Measurements from ENCODE around the gene HPGDS. TPM values are rescaled to one million over a fixed set of nuclear protein-coding genes. Genes with fewer than 3 reads are reported as not detected.

Gene HPGDS
- total and polyA plus RNA-seq, 10 of the 15 experiments (the other 5 are each of a cell fraction or from before 2014, with no cell fraction given) = not detected

DNA sequence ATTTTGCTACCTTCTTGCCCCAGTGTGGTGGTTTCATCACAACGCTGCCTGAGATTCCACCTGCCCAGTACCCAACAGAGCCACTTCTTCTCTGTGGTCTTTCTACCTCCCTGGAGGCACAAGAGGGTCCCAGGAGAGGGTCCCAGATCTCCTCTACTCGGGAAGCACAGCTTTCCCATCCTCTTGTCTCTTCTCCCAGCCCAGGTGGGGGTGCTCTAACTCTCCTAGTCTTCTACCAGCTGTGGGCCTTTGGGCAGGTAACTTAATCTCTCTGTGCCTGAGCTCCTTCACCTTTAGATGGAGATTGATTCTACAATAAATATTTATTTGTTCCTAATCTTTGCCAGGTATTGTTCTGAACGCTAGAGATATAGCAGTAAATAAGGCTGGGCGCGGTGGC, 1.8 kb upstream of the HPGDS start:
- ChIA-PET RAD21 (ENCODE audit: unreplicated experiment) (no interaction called here), SMC1A (ENCODE audit: uncharacterized antibody, unreplicated experiment) (interaction anchor here (1.0 kb wide), 1 partner anchor 63 kb away, joined by 3 read pairs; no protein-coding TSS in a partner anchor), POLR2A (interaction anchor here (0.6 kb wide), 1 partner anchor 8 kb away, joined by 3 read pairs; no protein-coding TSS in a partner anchor), CTCF (interaction anchor here (1.1 to 1.6 kb wide), 2 partner anchors 10 kb away, joined by 3 read pairs; no protein-coding TSS in a partner anchor)
- Histone ChIP-seq H3K4me1 (ENCODE audit: control insufficient read depth, insufficient read depth, low read length) (peaks cover 5% of the 10 kb centered on the region), H4K20me1 (ENCODE audit: control insufficient read depth, insufficient read depth) (no peaks in the 10 kb centered on the region), H3K4me3 (no peak overlapping the region), H3K9me3 (replicated peaks; ENCODE audit: control insufficient read depth, insufficient read depth, low read length) (no peaks in the 10 kb centered on the region; the same call in 2 of the 3 replicates), H3K36me3 (ENCODE audit: control insufficient read depth in 2 of 2, insufficient read depth in 2 of 2, low read length in 1 of 2) (no peaks in the 10 kb centered on the region), H3K27ac (ENCODE audit: control insufficient read depth, insufficient read depth) (no peak overlapping the region), H2AFZ (ENCODE audit: control insufficient read depth, low read depth, low read length) (peak overlapping the region; percentile 15; the same call in 1 of the 2 replicates), H3K4me2 (ENCODE audit: control insufficient read depth, insufficient read depth) (no peak overlapping the region), H3K27me3 (replicated peaks in 1 of 2; ENCODE audit: control insufficient read depth in 2 of 2, insufficient read depth in 2 of 2, low read length in 1 of 2) (no peaks in the 10 kb centered on the region), H3K9ac (ENCODE audit: control insufficient read depth, insufficient read depth, low read length) (no peak overlapping the region), H3K79me2 (ENCODE audit: control insufficient read depth, insufficient read depth, low read length) (no peaks in the 10 kb centered on the region)
- WGBS (ENCODE audit: insufficient coverage, insufficient replicate concordance, low lambda C conversion rate, missing lambda C conversion rate) = 60% methylated on average over 5 of the region's 5 CpGs
- intact Hi-C loops (cut with micrococcal nuclease; ENCODE audit: unreplicated experiment) (no loop called here), in situ Hi-C loops (cut with MboI) (no loop called here)
- TF ChIP-seq, protein P1, sequence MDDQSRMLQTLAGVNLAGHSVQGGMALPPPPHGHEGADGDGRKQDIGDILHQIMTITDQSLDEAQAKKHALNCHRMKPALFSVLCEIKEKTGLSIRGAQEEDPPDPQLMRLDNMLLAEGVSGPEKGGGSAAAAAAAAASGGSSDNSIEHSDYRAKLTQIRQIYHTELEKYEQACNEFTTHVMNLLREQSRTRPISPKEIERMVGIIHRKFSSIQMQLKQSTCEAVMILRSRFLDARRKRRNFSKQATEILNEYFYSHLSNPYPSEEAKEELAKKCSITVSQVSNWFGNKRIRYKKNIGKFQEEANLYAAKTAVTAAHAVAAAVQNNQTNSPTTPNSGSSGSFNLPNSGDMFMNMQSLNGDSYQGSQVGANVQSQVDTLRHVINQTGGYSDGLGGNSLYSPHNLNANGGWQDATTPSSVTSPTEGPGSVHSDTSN (IDR thresholded peaks at IDR 0.05; ENCODE audit: insufficient replicate concordance, low read depth, low read length) = no peak
- TF ChIP-seq RUNX3 (IDR thresholded peaks at IDR 0.05; ENCODE audit: low read length) (no peak), GABPA (IDR thresholded peaks at IDR 0.05; ENCODE audit: low read depth) (no peak), STAT3 (IDR thresholded peaks at IDR 0.05; ENCODE audit: low read depth, low read length) (no peak), CBFB (IDR thresholded peaks at IDR 0.05; ENCODE audit: low read depth) (no peak), ZNF622 (IDR thresholded peaks at IDR 0.05) (no peak), RBBP5 (conservative IDR thresholded peaks at IDR 0.05) (no peak), BACH1 (IDR thresholded peaks at IDR 0.05; ENCODE audit: borderline replicate concordance) (no peak), RCOR1 (conservative IDR thresholded peaks at IDR 0.05; ENCODE audit: low read depth, low read length) (no peak), MEF2A (IDR thresholded peaks at IDR 0.05; ENCODE audit: insufficient read depth, low read depth, low read length) (no peak), SKIL (IDR thresholded peaks at IDR 0.05; ENCODE audit: low read depth, poor library complexity, severe bottlenecking) (no peak), ZBTB33 (IDR thresholded peaks at IDR 0.05) (no peak), CEBPB (IDR thresholded peaks at IDR 0.05; ENCODE audit: borderline replicate concordance in 1 of 2, low read depth in 2 of 2, low read length in 2 of 2) (no peak), CHD4 (IDR thresholded peaks at IDR 0.05) (no peak), FOXM1 (IDR thresholded peaks at IDR 0.05; ENCODE audit: low read depth, low read length) (no peak), WRNIP1 (IDR thresholded peaks at IDR 0.05; ENCODE audit: borderline replicate concordance, low read depth, low read length) (no peak)
- TF ChIP-seq, protein P2, sequence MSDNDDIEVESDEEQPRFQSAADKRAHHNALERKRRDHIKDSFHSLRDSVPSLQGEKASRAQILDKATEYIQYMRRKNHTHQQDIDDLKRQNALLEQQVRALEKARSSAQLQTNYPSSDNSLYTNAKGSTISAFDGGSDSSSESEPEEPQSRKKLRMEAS (IDR thresholded peaks at IDR 0.05; ENCODE audit: low read depth, low read length) = no peak
- TF ChIP-seq, protein P3, sequence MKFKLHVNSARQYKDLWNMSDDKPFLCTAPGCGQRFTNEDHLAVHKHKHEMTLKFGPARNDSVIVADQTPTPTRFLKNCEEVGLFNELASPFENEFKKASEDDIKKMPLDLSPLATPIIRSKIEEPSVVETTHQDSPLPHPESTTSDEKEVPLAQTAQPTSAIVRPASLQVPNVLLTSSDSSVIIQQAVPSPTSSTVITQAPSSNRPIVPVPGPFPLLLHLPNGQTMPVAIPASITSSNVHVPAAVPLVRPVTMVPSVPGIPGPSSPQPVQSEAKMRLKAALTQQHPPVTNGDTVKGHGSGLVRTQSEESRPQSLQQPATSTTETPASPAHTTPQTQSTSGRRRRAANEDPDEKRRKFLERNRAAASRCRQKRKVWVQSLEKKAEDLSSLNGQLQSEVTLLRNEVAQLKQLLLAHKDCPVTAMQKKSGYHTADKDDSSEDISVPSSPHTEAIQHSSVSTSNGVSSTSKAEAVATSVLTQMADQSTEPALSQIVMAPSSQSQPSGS (IDR thresholded peaks at IDR 0.05; ENCODE audit: low read length) = no peak
- no TSS peak for BruUV-seq (replicated peaks)
- no peak for ATAC-seq
- no peak for FAIRE-seq
- no peak for DNase-seq (ENCODE audit: low read depth, low spot score)
